ENCODE results near the gene MEDAG. TPM values are rescaled to one million over a fixed set of nuclear protein-coding genes. Genes with fewer than 3 reads are reported as not detected.

The MEDAG gene
- total RNA-seq, 4 donors from 2014 or later = 16.8 to 189 (median 38.4) TPM

- 93 to 95% methylated on average over 4 of the region's 5 CpGs for WGBS, 2 donors (ENCODE audit: low coverage in 1 of 2)
- Histone ChIP-seq H3K27me3 (no peaks in the 10 kb centered on the region), H3K9me3 (peaks cover 0 to 6% (median 0%) of the 10 kb centered on the region in 3 donors), H3K4me1 (peaks cover 0 to 25% (median 0%) of the 10 kb centered on the region in 3 donors), H3K4me3 (no peak overlapping the region), H3K36me3 (no peaks in the 10 kb centered on the region), H3K27ac (no peak overlapping the region)
- TF ChIP-seq, protein P1, sequence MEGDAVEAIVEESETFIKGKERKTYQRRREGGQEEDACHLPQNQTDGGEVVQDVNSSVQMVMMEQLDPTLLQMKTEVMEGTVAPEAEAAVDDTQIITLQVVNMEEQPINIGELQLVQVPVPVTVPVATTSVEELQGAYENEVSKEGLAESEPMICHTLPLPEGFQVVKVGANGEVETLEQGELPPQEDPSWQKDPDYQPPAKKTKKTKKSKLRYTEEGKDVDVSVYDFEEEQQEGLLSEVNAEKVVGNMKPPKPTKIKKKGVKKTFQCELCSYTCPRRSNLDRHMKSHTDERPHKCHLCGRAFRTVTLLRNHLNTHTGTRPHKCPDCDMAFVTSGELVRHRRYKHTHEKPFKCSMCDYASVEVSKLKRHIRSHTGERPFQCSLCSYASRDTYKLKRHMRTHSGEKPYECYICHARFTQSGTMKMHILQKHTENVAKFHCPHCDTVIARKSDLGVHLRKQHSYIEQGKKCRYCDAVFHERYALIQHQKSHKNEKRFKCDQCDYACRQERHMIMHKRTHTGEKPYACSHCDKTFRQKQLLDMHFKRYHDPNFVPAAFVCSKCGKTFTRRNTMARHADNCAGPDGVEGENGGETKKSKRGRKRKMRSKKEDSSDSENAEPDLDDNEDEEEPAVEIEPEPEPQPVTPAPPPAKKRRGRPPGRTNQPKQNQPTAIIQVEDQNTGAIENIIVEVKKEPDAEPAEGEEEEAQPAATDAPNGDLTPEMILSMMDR (IDR thresholded peaks at IDR 0.05) = no peak
- no peak for TF ChIP-seq POLR2A (IDR thresholded peaks at IDR 0.05)
- TF ChIP-seq POLR2AphosphoS5 (IDR thresholded peaks at IDR 0.05) = no peak
- no peak for TF ChIP-seq EP300 (IDR thresholded peaks at IDR 0.05)
- no peak for ATAC-seq
Observed at GRCh38 chr13:30884543-30884942, 21.5 kb upstream of the MEDAG start.

- H3K9me3 ChIP-seq = peaks cover 0 to 8% (median 0%) of the 10 kb centered on the region in 3 donors
- WGBS, 2 donors (ENCODE audit: low coverage in 1 of 2) = 88 to 95% methylated on average over 2 to 3 of the region's 3 CpGs
- no peak for ATAC-seq
- no peaks in the 10 kb centered on the region for H3K36me3 ChIP-seq
- H3K4me3 ChIP-seq = no peak overlapping the region
- H3K4me1 ChIP-seq = no peaks in the 10 kb centered on the region
- TF ChIP-seq, protein P1 (IDR thresholded peaks at IDR 0.05) = no peak
- TF ChIP-seq POLR2A (IDR thresholded peaks at IDR 0.05) (no peak), EP300 (IDR thresholded peaks at IDR 0.05) (no peak), POLR2AphosphoS5 (IDR thresholded peaks at IDR 0.05) (no peak)
- H3K27ac ChIP-seq = no peak overlapping the region
- H3K27me3 ChIP-seq = no peaks in the 10 kb centered on the region
Observed at GRCh38 chr13:30889196-30889690, 16.8 kb upstream of the MEDAG start.

DNA sequence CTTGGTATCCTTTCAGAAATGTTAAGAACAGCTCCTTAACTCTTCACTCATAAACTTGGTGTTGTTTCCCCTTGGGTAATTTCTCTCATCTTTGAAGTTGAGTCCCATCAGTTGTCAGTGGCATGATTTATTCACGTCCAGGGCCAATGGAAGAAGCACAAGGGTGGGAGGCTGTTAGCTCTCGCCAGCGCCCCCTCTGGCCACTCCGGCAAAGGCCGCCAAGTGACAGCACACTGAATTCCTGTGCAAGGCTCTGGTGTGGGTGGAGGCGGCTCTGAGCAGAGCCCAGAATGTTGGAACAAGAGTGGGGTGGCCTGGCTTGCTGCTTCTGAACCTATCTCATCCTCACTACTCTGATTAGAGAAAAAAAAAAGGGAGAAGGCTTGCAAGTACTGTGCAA, 13.1 kb upstream of the MEDAG start:
- peaks cover 0 to 8% (median 0%) of the 10 kb centered on the region in 3 donors for H3K9me3 ChIP-seq
- H3K36me3 ChIP-seq = no peaks in the 10 kb centered on the region
- no peaks in the 10 kb centered on the region for H3K27me3 ChIP-seq
- H3K4me3 ChIP-seq = no peak overlapping the region
- TF ChIP-seq, protein P1 (IDR thresholded peaks at IDR 0.05) = peak in 2 of 4 experiments; percentile 14 to 43
- TF ChIP-seq POLR2AphosphoS5 (IDR thresholded peaks at IDR 0.05) (no peak), EP300 (IDR thresholded peaks at IDR 0.05) (no peak), POLR2A (IDR thresholded peaks at IDR 0.05) (no peak)
- 17 to 26% methylated on average over 3 of the region's 6 CpGs for WGBS, 2 donors (ENCODE audit: low coverage in 1 of 2)
- ATAC-seq = peak; percentile 72
- H3K27ac ChIP-seq = no peak overlapping the region
- H3K4me1 ChIP-seq = peaks cover 0 to 4% (median under 1%) of the 10 kb centered on the region in 3 donors

DNA sequence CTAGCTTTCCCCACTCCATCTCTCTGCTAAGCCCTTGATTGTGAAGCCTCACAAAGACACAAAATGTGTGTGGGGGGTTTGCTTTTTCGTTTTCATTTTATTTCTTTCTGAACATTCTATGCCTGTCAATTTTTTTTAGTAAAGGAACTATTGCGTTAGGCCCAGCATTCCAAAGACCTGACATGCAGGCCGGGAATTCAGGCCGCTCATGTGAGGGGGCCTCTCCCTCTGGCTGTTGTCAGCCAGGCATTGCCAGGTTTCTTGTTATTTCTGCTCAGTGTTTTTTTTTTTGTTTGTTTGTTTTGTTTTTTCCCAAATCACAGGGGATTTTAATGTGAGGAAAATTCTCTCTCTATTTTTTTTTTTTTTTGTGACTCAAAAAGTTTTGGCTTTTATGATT, 10.3 kb upstream of the MEDAG start:
- WGBS, 2 donors (ENCODE audit: low coverage in 1 of 2) = 56 to 73% methylated on average over 4 of the region's 4 CpGs
- H3K4me1 ChIP-seq = peaks cover 0 to 28% (median 17%) of the 10 kb centered on the region in 3 donors
- no peaks in the 10 kb centered on the region for H3K9me3 ChIP-seq
- no peaks in the 10 kb centered on the region for H3K27me3 ChIP-seq
- H3K36me3 ChIP-seq = no peaks in the 10 kb centered on the region
- H3K27ac ChIP-seq = peak overlapping the region in 3 of 4 donors; percentile 35 to 70 (median 41)
- TF ChIP-seq POLR2AphosphoS5 (IDR thresholded peaks at IDR 0.05) (peak; percentile 79), POLR2A (IDR thresholded peaks at IDR 0.05) (no peak), EP300 (IDR thresholded peaks at IDR 0.05) (no peak)
- TF ChIP-seq, protein P1 (IDR thresholded peaks at IDR 0.05) = no peak
- ATAC-seq = peak; percentile 81
- no peak overlapping the region for H3K4me3 ChIP-seq

DNA sequence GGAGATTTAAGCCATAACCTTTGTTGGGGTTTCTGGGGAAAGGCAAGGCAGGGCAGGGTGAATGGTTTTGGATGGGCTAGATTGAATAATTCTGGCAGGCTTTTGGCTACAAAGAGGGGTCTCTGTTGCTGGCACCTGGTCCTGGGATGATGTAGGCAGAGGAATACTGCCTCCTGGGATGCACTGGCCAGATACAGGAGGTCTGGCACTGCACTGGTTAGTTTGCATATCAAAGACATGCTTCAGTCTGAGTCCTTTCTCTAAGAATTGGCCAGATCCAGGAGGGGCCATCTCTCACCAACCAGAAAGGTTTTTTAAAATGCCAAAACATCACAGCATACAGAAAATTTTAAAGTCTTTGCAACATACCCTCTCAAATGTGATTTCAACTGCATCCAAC, 8.0 kb upstream of the MEDAG start:
- TF ChIP-seq EP300 (IDR thresholded peaks at IDR 0.05) (no peak), POLR2AphosphoS5 (IDR thresholded peaks at IDR 0.05) (no peak), POLR2A (IDR thresholded peaks at IDR 0.05) (no peak)
- TF ChIP-seq, protein P1 (IDR thresholded peaks at IDR 0.05) = no peak
- no peak for ATAC-seq
- Histone ChIP-seq H3K27me3 (no peaks in the 10 kb centered on the region), H3K27ac (peak overlapping the region in 2 of 4 donors; percentile 63 to 71), H3K4me3 (no peak overlapping the region), H3K36me3 (no peaks in the 10 kb centered on the region), H3K9me3 (no peaks in the 10 kb centered on the region), H3K4me1 (peaks cover 0 to 28% (median 17%) of the 10 kb centered on the region in 3 donors)

All from gastroesophageal sphincter (tissue), 4 donors.